HCT116 (cell line): ENCODE results near the gene MT1G. TPM values are rescaled to one million over a fixed set of nuclear protein-coding genes. Genes with fewer than 3 reads are reported as not detected.

Experiments used
- ATAC-seq: fragments of 200-7000 bp; cut with Tn5 transposase; 2 replicates; pipeline ENCODE4 v1.9.1; 2020; ENCODE audit warnings: mild to moderate bottlenecking, moderate library complexity
- BruUV-seq: library from RNA; stranded (reverse); fragments of 400-500 nt; replicated peaks from 2 replicates; lab custom pipeline; 2021; lab: Mats Ljungman, UMichigan
- CTCF ChIA-PET: fragments of 300-600 bp; sonication (Branson Sonifier 250); formaldehyde crosslinking; loops from one replicate; lab custom pipeline; 2021; ENCODE audit warnings: antibody characterized with exemption; lab: Charles Lee
- POLR2A ChIA-PET: fragments of 300-600, 350-600 bp; sonication (Branson Sonifier 250); formaldehyde crosslinking; loops from one replicate; lab custom pipeline; 2021; ENCODE audit warnings: antibody characterized with exemption; lab: Charles Lee
- RAD21 ChIA-PET, 2 experiments: fragments of 300-600 bp; sonication (Branson Sonifier 250); formaldehyde crosslinking; loops; one replicate each; lab custom pipeline; 2023; ENCODE audit warnings: low total read pairs in 2 of 2; ENCODE audit not compliant: uncharacterized antibody in 2 of 2, unreplicated experiment in 2 of 2, low non-redundant PET in 1 of 2; lab: Charles Lee
- DNase-seq: peaks from one replicate; pipeline ENCODE4 v3.0.0-alpha.2; 2010; ENCODE audit warnings: low read depth, low spot score
- H2AFZ ChIP-seq: fragments of 200-600 bp; shearing (Covaris generic), sonication (generic); 2 replicates; pipeline ENCODE4 v1.6.1; 2017; ENCODE audit warnings: low read depth, mixed run types, mixed read lengths, antibody characterized with exemption, low read length; ENCODE audit not compliant: poor library complexity, severe bottlenecking
- H3K27ac ChIP-seq: 2 replicates; pipeline ENCODE4 v1.5.1; 2012; ENCODE audit warnings: low read depth, low read length
- H3K27me3 ChIP-seq: fragments of 200-600 bp; sonication (generic); 2 replicates; pipeline ENCODE4 v1.6.1; 2016; ENCODE audit warnings: mixed run types, low read length, mixed read lengths; ENCODE audit not compliant: insufficient read depth
- H3K36me3 ChIP-seq, 2 experiments: fragments of 200-500 bp in 1 of 2; fragments of 200-600 bp in 1 of 2; sonication (Bioruptor generic) in 1 of 2; sonication (generic) in 1 of 2; 2 replicates each; pipeline versions ENCODE4 v1.5.1 to v1.6.1; 2014 to 2016; ENCODE audit warnings: low read length in 2 of 2, inconsistent platforms in 1 of 2, mixed read lengths in 1 of 2, mixed run types in 1 of 2; ENCODE audit not compliant: insufficient read depth in 2 of 2, control insufficient read depth in 1 of 2
- H3K4me1 ChIP-seq, 2 experiments: fragments of 200-600 bp in 1 of 2; sonication (generic) in 1 of 2; 2 replicates each; pipeline versions ENCODE4 v1.5.1 to v1.6.1; 2012 to 2017; ENCODE audit warnings: low read length in 2 of 2, inconsistent platforms in 1 of 2, mild to moderate bottlenecking in 1 of 2, mixed read lengths in 1 of 2, mixed run types in 1 of 2, moderate library complexity in 1 of 2; ENCODE audit not compliant: insufficient read depth in 2 of 2, control insufficient read depth in 1 of 2
- H3K4me2 ChIP-seq: fragments of 200-600 bp; sonication (generic); 2 replicates; pipeline ENCODE4 v1.6.1; 2017; ENCODE audit warnings: mixed run types, low read length, mixed read lengths
- H3K4me3 ChIP-seq, 2 experiments: fragments of 200-600 bp in 1 of 2; sonication (generic) in 1 of 2; replicated peaks in 1 of 2; 2 replicates each; pipeline ENCODE4 v1.5.1; 2011 to 2016; ENCODE audit warnings: low read length in 2 of 2, control low read depth in 1 of 2, low read depth in 1 of 2, mild to moderate bottlenecking in 1 of 2, mixed read lengths in 1 of 2, mixed run types in 1 of 2
- H3K79me2 ChIP-seq: fragments of 200-600 bp; sonication (generic); 2 replicates; pipeline ENCODE4 v1.6.1; 2017; ENCODE audit warnings: mild to moderate bottlenecking, mixed run types, low read length, moderate library complexity, mixed read lengths; ENCODE audit not compliant: insufficient read depth
- H3K9ac ChIP-seq: fragments of 200-600 bp; sonication (generic); 2 replicates; pipeline ENCODE4 v1.6.1; 2016; ENCODE audit warnings: low read length, mixed read lengths
- H3K9me2 ChIP-seq: fragments of 200-600 bp; sonication (generic), shearing (Covaris generic); 2 replicates; pipeline ENCODE4 v1.6.1; 2017; ENCODE audit warnings: mixed run types, mild to moderate bottlenecking, moderate library complexity; ENCODE audit not compliant: insufficient read depth
- H3K9me3 ChIP-seq, 2 experiments: fragments of 200-500 bp in 1 of 2; fragments of 200-600 bp in 1 of 2; sonication (Bioruptor generic) in 1 of 2; sonication (generic) in 1 of 2; 2 replicates each; pipeline ENCODE4 v1.6.1; 2014 to 2017; ENCODE audit warnings: low read length in 2 of 2, mixed read lengths in 2 of 2, inconsistent platforms in 1 of 2, low read depth in 1 of 2, mild to moderate bottlenecking in 1 of 2, mixed run types in 1 of 2, moderate library complexity in 1 of 2; ENCODE audit not compliant: control insufficient read depth in 1 of 2, insufficient read depth in 1 of 2
- H4K20me1 ChIP-seq: fragments of 200-600 bp; sonication (generic), shearing (Covaris generic); 2 replicates; pipeline ENCODE4 v1.6.1; 2017; ENCODE audit warnings: mixed run types, mild to moderate bottlenecking, moderate library complexity; ENCODE audit not compliant: insufficient read depth
- CEBPB ChIP-seq: IDR thresholded peaks from 2 replicates; pipeline ENCODE4 v1.6.1; 2012; ENCODE audit warnings: low read depth
- FOSL1 ChIP-seq: IDR thresholded peaks from 2 replicates; pipeline ENCODE4 v1.6.1; 2012; ENCODE audit warnings: low read depth
- JUND ChIP-seq: IDR thresholded peaks from 2 replicates; pipeline ENCODE4 v1.6.1; 2012
- SIN3A ChIP-seq: IDR thresholded peaks from 2 replicates; pipeline ENCODE4 v1.6.1; 2012; ENCODE audit warnings: low read depth
- ZNF274 ChIP-seq: fragments of 200-500 bp; sonication (Bioruptor generic); IDR thresholded peaks from 2 replicates; pipeline ENCODE4 v1.6.1; 2014; ENCODE audit warnings: mild to moderate bottlenecking, low read depth, low read length, inconsistent platforms
- intact Hi-C: fragments of 100-400 bp; cut with micrococcal nuclease; formaldehyde crosslinking; loops from 2 replicates; pipeline ENCODE4 v1.10.0; 2022
- total RNA-seq: library from RNA; stranded (reverse); gene quantifications from one replicate; pipeline ENCODE4 v1.2.1, GENCODE V29; 2021; ENCODE audit not compliant: unreplicated experiment

The MT1G gene
- total RNA-seq, 1 experiment from 2014 or later: 1.2 TPM

DNA sequence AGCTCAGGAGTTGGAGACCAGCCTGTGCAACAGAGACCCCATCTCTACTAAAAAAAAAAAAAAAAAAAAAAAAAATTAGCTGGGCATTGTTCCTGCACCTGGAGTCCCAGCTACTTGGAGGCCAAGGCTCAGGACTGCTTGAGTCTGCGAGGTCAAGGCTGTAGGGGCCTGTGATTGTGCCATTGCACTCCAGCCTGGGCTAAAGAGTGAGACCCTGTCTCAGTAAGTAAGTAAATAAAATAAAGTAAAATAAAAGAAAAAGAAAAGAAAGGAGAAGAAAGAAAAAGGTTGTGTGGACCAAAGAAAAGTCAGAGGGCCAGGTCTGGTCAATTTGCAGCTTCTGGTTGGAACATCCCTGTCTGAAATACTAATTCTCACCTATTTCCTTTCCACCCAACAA lies 32.8 kb upstream of the MT1G start:
- BruUV-seq: no TSS peak
- ATAC-seq: no peak
- H2AFZ ChIP-seq: no peak overlapping the region
- no peak overlapping the region for H3K27ac ChIP-seq
- DNase-seq: no peak
- H3K9me3 ChIP-seq: no peaks in the 10 kb centered on the region
- POLR2A ChIA-PET: interaction anchor here (0.7 to 2.7 kb wide), 4 partner anchors 26 to 95 kb away, joined by 3 to 24 read pairs (median 8); partner anchors contain the start of gene MT1E
- CTCF ChIA-PET: interaction anchor here (1.1 to 4.0 kb wide), 6 partner anchors 74 to 344 kb away, joined by 3 to 65 read pairs (median 22); partner anchors contain the start of gene MT1E
- peaks cover 0 to 11% of the 10 kb centered on the region in 2 experiments; a peak in 3 of 4 replicates for H3K4me1 ChIP-seq
- no peak overlapping the region for H3K4me2 ChIP-seq
- RAD21 ChIA-PET: interaction anchor here (0.7 to 2.4 kb wide), 6 partner anchors 39 to 187 kb away, joined by 3 to 13 read pairs (median 6); partner anchors contain the start of gene MT1E (in 1 of the 2)
- no peak overlapping the region for H3K9ac ChIP-seq
- intact Hi-C loops: loop anchor here (5.0 to 10.0 kb wide), 3 partner anchors 188 to 988 kb away; no protein-coding TSS in a partner anchor
- H3K36me3 ChIP-seq: no peaks in the 10 kb centered on the region
- no peaks in the 10 kb centered on the region for H4K20me1 ChIP-seq
- no peak overlapping the region for H3K4me3 ChIP-seq
- TF ChIP-seq CEBPB: no peak
- no peak for TF ChIP-seq JUND
- TF ChIP-seq FOSL1: no peak
- no peaks in the 10 kb centered on the region for H3K27me3 ChIP-seq
- no peaks in the 10 kb centered on the region for H3K9me2 ChIP-seq
- H3K79me2 ChIP-seq: no peaks in the 10 kb centered on the region

DNA sequence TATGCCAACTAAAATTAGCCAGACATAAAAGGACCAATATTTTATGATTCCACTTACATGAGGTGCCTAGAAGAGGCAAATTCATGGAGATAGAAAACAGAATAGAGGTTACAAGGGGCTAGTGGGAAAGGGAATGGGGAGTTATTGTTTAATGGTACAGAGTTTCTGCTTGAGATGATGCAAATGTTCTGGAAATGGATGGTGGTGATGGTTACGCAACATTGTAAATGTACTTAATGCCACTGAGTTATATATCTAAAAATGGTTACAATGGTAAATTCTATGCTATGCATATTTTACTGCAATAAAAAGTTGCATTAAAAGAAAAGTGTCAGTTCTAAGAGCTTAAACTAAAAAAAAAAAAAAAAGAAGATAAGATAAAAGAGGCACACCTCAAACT lies 32.3 kb upstream of the MT1G start:
- intact Hi-C loops: loop anchor here (5.0 to 10.0 kb wide), 3 partner anchors 188 to 988 kb away; no protein-coding TSS in a partner anchor

More for the DNA sequence above, 32.3 kb upstream of the MT1G start:
- Histone ChIP-seq H3K36me3 (no peaks in the 10 kb centered on the region), H3K27me3 (no peaks in the 10 kb centered on the region), H3K4me1 (peaks cover 0 to 11% of the 10 kb centered on the region in 2 experiments; a peak in 3 of 4 replicates), H3K9me3 (no peaks in the 10 kb centered on the region), H3K9ac (no peak overlapping the region), H2AFZ (peak overlapping the region; percentile 61), H3K4me2 (no peak overlapping the region), H3K27ac (no peak overlapping the region), H3K79me2 (no peaks in the 10 kb centered on the region), H3K4me3 (no peak overlapping the region), H4K20me1 (no peaks in the 10 kb centered on the region), H3K9me2 (no peaks in the 10 kb centered on the region)
- TF ChIP-seq ZNF274: no peak
- TF ChIP-seq SIN3A: no peak
- ChIA-PET RAD21 (interaction anchor here (0.7 to 1.2 kb wide), 3 partner anchors 38 to 186 kb away, joined by 3 read pairs; partner anchors contain the start of gene MT1E (in 1 of the 2)), CTCF (interaction anchor here (1.1 to 4.0 kb wide), 3 partner anchors 95 to 344 kb away, joined by 3 to 65 read pairs (median 37); no protein-coding TSS in a partner anchor), POLR2A (interaction anchor here (0.7 to 2.7 kb wide), 4 partner anchors 27 to 95 kb away, joined by 3 to 24 read pairs (median 8); partner anchors contain the start of gene MT1E)
- DNase-seq: no peak
- no TSS peak for BruUV-seq
- no peak for ATAC-seq
